Fibroblast of the aortic adventitia (primary cell): ENCODE measurements around the gene KIF5C. TPM values are rescaled to one million over a fixed set of nuclear protein-coding genes. Genes with fewer than 3 reads are reported as not detected.
A peak's percentile ranks its signal among the peaks of the same experiment; 100 is the strongest.

Experiments
- DNase-seq: peaks from one replicate; pipeline ENCODE4 v3.0.0-alpha.2; 2010; ENCODE audit warnings: low read depth
- H3K4me3 ChIP-seq: 2 replicates; pipeline ENCODE4 v1.5.1; 2011; ENCODE audit warnings: low read depth, mild to moderate bottlenecking, control low read depth, low read length, moderate library complexity
- CTCF ChIP-seq: IDR thresholded peaks from 2 replicates; pipeline ENCODE4 v1.5.1; 2011; ENCODE audit warnings: mild to moderate bottlenecking, low read length, control low read depth, inconsistent platforms; ENCODE audit not compliant: insufficient read depth
- total RNA-seq: library from RNA; depleted of rRNA; stranded (reverse); fragments of >200 nt; gene quantifications from 2 replicates; pipeline ENCODE4 v1.2.3, GENCODE V29; 2012; ENCODE audit warnings: low replicate concordance

Gene KIF5C
- total RNA-seq, 1 donor: 0.09 TPM

GRCh38 chr2:148928395-148928794 is 53.4 kb downstream of the KIF5C start:
- DNase-seq: no peak
- no peak for TF ChIP-seq CTCF
- no peak overlapping the region for H3K4me3 ChIP-seq

GRCh38 chr2:148930046-148930775 is 55.2 kb downstream of the KIF5C start:
- TF ChIP-seq CTCF: no peak
- DNase-seq: peak; percentile 2
- no peak overlapping the region for H3K4me3 ChIP-seq

GRCh38 chr2:148932536-148932935 is 57.5 kb downstream of the KIF5C start:
- no peak for TF ChIP-seq CTCF
- no peak overlapping the region for H3K4me3 ChIP-seq
- no peak for DNase-seq

GRCh38 chr2:148933456-148933855 is 58.4 kb downstream of the KIF5C start:
- no peak for DNase-seq
- no peak overlapping the region for H3K4me3 ChIP-seq
- TF ChIP-seq CTCF: no peak

GRCh38 chr2:148935791-148936190 is 60.8 kb downstream of the KIF5C start:
- H3K4me3 ChIP-seq: no peak overlapping the region
- no peak for TF ChIP-seq CTCF
- no peak for DNase-seq

GRCh38 chr2:148936857-148937450 is 61.9 kb downstream of the KIF5C start:
- no peak for TF ChIP-seq CTCF
- no peak overlapping the region for H3K4me3 ChIP-seq
- DNase-seq: no peak

- no peak for TF ChIP-seq CTCF
- no peak for DNase-seq
- H3K4me3 ChIP-seq: no peak overlapping the region
These were observed 64.2 kb downstream of the KIF5C start for GRCh38 chr2:148939271-148939670.
